BLaER1 (cell line): Measurements from ENCODE around the gene ENAH.
A peak's percentile ranks its signal among the peaks of the same experiment; 100 is the strongest.
"Not testable (repeated sequence)": the region's sequence is repeated elsewhere in the genome, so short reads cannot be mapped to it uniquely, and the experiment has no call there.

Experiments used
- H3K27ac ChIP-seq: shearing (Covaris generic); formaldehyde crosslinking; 2 replicates; pipeline ENCODE4 v1.8.1; 2022
- H3K27me3 ChIP-seq: shearing (Covaris generic); formaldehyde crosslinking; 2 replicates; pipeline ENCODE4 v1.8.1; 2022
- H3K36me3 ChIP-seq: shearing (Covaris generic); formaldehyde crosslinking; 2 replicates; pipeline ENCODE4 v1.8.1; 2022
- H3K4me1 ChIP-seq: shearing (Covaris generic); formaldehyde crosslinking; 2 replicates; pipeline ENCODE4 v1.8.1; 2022
- H3K4me2 ChIP-seq: shearing (Covaris generic); formaldehyde crosslinking; 2 replicates; pipeline ENCODE4 v1.8.1; 2022
- H3K4me3 ChIP-seq: shearing (Covaris generic); formaldehyde crosslinking; 2 replicates; pipeline ENCODE4 v1.8.1; 2022
- H3K9ac ChIP-seq: shearing (Covaris generic); formaldehyde crosslinking; 2 replicates; pipeline ENCODE4 v1.8.1; 2022
- H3K9me3 ChIP-seq: shearing (Covaris generic); formaldehyde crosslinking; 2 replicates; pipeline ENCODE4 v1.8.1; 2022
- H4K20me1 ChIP-seq: shearing (Covaris generic); formaldehyde crosslinking; 2 replicates; pipeline ENCODE4 v1.8.1; 2022
- Cebpa-rat ChIP-seq: shearing (Covaris generic); IDR thresholded peaks from 2 replicates; pipeline ENCODE4 v1.8.1; 2022

The ENAH gene

DNA sequence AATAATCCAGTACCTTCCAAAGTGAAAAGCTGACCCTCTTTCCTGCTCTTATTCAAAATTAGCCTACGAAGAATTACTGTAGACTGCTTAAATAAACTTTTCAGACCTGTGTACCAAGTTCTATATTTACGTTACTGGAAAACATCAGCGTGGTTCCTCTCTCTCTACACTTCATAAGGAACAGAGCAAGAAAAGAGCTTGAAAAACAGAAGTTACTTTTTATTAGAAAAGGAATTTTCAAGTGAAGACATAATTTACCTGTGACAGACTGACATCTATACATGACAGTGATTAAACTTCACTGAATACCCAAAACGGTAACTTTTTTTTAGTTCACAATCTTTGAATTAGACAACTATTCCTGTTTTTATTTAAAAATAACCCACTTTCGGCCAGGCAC is 2.7 kb downstream of the ENAH start:
- Histone ChIP-seq H3K9me3 (peaks cover 10% of the 10 kb centered on the region), H3K9ac (no peak overlapping the region), H3K36me3 (no peaks in the 10 kb centered on the region; the same call in 1 of the 2 replicates), H3K4me3 (no peak overlapping the region), H4K20me1 (peaks cover 49% of the 10 kb centered on the region), H3K4me1 (peaks cover 41% of the 10 kb centered on the region), H3K27ac (no peak overlapping the region), H3K4me2 (peak overlapping the region; percentile 89), H3K27me3 (peaks cover 7% of the 10 kb centered on the region)
- no peak for TF ChIP-seq Cebpa-rat

DNA sequence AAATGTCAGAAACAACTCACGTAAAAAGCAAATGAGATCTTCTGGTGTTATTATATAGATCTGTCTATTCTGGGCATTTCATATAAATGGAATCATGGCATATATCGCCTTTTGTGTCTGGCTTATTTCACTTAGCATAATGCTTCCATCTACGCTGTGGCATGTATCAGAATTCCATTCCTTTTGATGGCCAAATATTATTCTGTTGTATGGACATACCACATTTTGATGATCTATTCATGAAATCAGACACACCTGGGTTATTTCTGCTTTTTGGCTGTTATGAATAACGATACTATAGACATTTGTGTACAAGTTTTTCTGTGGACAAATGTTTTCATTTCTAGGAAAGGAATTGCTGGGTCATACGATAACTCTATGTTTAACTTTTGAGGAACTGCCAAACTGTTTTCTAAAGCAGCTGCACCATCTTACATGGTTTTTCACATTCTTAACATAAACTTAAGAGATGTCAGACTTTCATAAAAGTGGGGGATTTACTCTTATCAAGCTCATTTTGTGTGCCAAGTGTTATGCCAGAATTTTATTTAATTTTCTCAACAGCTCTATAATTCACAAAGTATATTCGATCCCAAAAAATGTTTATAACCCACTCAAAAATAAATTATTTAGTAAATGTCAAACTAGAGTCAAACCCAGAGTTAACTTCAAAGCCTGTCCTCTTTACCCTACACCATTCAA is 7.6 kb downstream of the ENAH start:
- TF ChIP-seq Cebpa-rat = no peak
- H3K9me3 ChIP-seq = peaks cover 34% of the 10 kb centered on the region
- H3K9ac ChIP-seq = no peak overlapping the region
- no peak overlapping the region for H3K4me3 ChIP-seq
- H3K27me3 ChIP-seq = no peaks in the 10 kb centered on the region
- H3K27ac ChIP-seq = no peak overlapping the region
- H4K20me1 ChIP-seq = peaks cover 33% of the 10 kb centered on the region
- H3K4me1 ChIP-seq = peaks cover 22% of the 10 kb centered on the region
- peaks cover 24% of the 10 kb centered on the region for H3K36me3 ChIP-seq
- H3K4me2 ChIP-seq = no peak overlapping the region

DNA sequence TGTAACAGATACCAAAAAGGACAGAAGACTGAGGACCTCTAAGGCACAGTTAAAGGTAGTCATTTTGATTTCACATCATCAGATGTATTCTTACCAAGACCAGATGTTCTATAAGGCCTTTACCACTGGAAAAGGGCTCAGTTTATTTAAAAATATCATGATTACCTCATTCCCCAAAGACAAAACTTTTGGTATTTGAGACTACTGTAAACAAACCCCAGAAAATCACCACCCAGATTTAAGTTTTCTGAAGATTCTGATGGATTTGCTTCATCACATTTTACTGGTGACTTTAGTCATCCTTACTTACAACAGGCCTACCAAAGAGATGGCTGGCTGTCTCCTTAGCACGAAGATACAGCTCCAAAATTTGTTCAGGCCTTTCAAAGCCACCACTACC is 8.3 kb downstream of the ENAH start:
- Histone ChIP-seq H3K36me3 (peaks cover 25% of the 10 kb centered on the region), H3K4me3 (no peak overlapping the region), H3K27me3 (no peaks in the 10 kb centered on the region), H3K4me2 (no peak overlapping the region), H3K27ac (no peak overlapping the region), H3K9me3 (peaks cover 37% of the 10 kb centered on the region), H4K20me1 (peaks cover 26% of the 10 kb centered on the region), H3K4me1 (peaks cover 15% of the 10 kb centered on the region), H3K9ac (no peak overlapping the region)
- TF ChIP-seq Cebpa-rat = no peak

DNA sequence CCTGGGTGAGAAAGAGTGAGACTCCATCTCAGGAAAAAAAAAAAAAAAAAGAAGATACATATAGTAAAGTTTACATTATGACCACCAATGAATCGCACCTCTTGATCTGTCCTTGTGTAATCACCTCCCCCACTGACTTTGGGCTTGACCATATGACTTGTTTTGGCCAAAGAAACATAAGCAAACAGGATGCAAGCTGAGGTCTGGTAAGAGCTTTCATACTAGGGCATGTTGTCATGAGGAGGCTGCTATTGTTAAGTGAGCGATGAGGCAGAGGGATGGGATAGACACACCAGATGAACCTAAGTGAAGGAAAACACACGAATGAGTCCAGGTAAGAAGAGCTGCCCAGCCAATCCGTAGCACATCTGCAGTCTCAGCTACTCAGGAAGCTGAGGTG is 10.7 kb downstream of the ENAH start:
- TF ChIP-seq Cebpa-rat = no peak
- H3K4me3 ChIP-seq = no peak overlapping the region
- H4K20me1 ChIP-seq = peaks cover 10% of the 10 kb centered on the region; the same call in 1 of the 2 replicates
- no peak overlapping the region for H3K27ac ChIP-seq
- H3K36me3 ChIP-seq = peaks cover 46% of the 10 kb centered on the region
- H3K9me3 ChIP-seq = peaks cover 61% of the 10 kb centered on the region
- H3K9ac ChIP-seq = no peak overlapping the region
- H3K4me1 ChIP-seq = no peaks in the 10 kb centered on the region
- H3K27me3 ChIP-seq = no peaks in the 10 kb centered on the region
- no peak overlapping the region for H3K4me2 ChIP-seq

DNA sequence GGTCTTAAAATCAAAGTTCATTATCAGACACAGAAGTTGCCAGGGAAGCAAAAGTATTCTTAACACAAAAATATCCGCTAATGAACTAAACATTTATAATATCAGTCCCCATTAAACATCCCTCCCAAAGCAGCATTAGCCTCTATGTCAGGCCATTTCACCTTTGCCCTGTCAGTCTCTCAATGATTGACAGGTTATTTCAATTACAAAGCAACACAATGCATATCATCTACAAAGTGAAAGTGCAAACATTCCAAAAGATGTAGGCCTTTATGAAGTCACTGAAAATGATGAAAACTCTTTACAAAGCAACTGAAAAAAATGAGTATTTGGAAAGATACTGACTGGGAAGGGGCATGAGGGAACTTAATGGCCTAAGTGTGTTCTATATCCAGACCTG is 14.1 kb downstream of the ENAH start:
- H3K4me1 ChIP-seq = no peaks in the 10 kb centered on the region
- H3K4me2 ChIP-seq = no peak overlapping the region
- peaks cover 55% of the 10 kb centered on the region for H3K36me3 ChIP-seq
- H3K27ac ChIP-seq = no peak overlapping the region
- H4K20me1 ChIP-seq = 0 out of 2 replicates have a peak, but pooled peaks cover 6% of the 10 kb centered on the region
- H3K27me3 ChIP-seq = no peaks in the 10 kb centered on the region
- H3K4me3 ChIP-seq = no peak overlapping the region
- H3K9ac ChIP-seq = no peak overlapping the region
- H3K9me3 ChIP-seq = peaks cover 50% of the 10 kb centered on the region
- no peak for TF ChIP-seq Cebpa-rat

DNA sequence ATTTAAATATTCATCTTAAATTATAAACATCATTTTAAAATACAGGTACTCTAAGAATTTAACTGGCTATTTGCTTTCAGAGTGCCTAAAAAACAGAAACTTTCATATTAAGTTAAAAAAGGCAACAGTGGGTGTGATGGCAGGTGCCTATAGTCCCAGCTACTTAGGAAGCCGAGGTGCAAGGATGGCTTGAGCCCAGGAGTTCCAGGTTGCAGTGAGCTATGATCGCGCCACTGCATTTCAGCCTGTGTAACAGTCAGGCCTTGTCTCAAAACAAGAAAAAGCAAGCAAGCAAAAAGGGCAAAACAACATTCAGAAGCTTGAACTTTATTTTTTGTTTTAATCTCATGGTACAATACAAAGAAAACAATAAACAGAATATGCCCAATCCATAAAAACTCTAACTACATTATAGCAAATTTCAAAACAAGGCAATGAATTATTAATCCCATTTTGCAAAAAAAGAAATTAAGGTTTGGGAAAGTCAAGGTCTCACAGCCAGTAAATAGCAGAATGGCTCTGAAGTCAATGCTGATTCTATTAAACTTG is 15.2 kb downstream of the ENAH start:
- Histone ChIP-seq H3K4me1 (no peaks in the 10 kb centered on the region), H3K9ac (no peak overlapping the region), H3K27me3 (no peaks in the 10 kb centered on the region), H3K4me3 (0 out of 2 replicates have a peak overlapping the region, but pooled peaks have one; percentile 9), H3K4me2 (no peak overlapping the region), H3K9me3 (peaks cover 46% of the 10 kb centered on the region), H3K27ac (no peak overlapping the region), H3K36me3 (peaks cover 46% of the 10 kb centered on the region), H4K20me1 (peaks cover 12% of the 10 kb centered on the region; the same call in 1 of the 2 replicates)
- no peak for TF ChIP-seq Cebpa-rat

DNA sequence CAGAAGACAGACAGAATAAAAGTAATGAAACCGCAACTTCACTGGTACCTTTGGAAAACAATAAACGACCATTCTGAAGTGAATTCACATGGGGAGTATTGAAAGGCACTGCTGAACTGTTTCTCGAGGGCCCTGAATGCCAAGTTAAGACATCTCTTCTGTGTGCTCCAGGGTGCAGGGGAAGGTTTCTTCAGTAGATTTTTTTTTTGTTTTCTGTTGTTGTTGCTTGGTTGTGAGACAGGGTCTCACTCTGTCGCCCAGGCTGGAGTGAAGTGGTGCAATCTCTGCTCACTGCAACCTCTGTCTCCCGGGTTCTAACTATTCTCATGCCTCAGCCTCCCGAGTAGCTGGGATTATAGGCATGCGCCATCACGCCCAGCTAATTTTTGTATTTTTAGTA is 15.9 kb downstream of the ENAH start:
- H3K4me3 ChIP-seq = not testable (repeated sequence)

DNA sequence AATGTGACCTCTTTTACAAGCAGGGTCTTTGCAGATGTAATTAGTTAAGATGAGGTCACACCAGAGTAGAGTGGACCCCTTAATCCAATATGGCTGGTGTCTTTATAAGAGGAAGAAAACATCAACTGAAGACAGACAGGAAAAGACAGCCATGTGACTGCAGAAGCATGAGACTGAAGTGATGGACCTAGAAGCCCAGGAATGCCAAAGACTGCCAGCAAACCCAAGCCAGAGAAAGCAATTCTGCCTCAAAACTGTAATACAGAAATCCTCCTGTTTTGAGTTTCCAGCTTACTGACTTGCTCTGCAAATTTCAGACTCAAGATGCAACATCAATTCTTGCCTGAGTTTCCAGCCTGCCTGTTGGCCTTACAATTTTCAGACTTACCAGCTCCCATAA is 17.3 kb downstream of the ENAH start:
- H3K9me3 ChIP-seq = peaks cover 28% of the 10 kb centered on the region
- no peak overlapping the region for H3K4me3 ChIP-seq
- no peak overlapping the region for H3K9ac ChIP-seq
- H4K20me1 ChIP-seq = peaks cover 21% of the 10 kb centered on the region; the same call in 1 of the 2 replicates
- H3K27ac ChIP-seq = no peak overlapping the region
- H3K36me3 ChIP-seq = peaks cover 31% of the 10 kb centered on the region
- H3K4me2 ChIP-seq = no peak overlapping the region
- H3K27me3 ChIP-seq = no peaks in the 10 kb centered on the region
- no peak for TF ChIP-seq Cebpa-rat
- no peaks in the 10 kb centered on the region for H3K4me1 ChIP-seq

More for the DNA sequence above, 15.9 kb downstream of the ENAH start:
- not testable (repeated sequence) for H3K27me3 ChIP-seq, H3K4me1 ChIP-seq, H3K9ac ChIP-seq, H3K4me2 ChIP-seq, H3K27ac ChIP-seq
- Histone ChIP-seq H3K36me3 (peaks cover 41% of the 10 kb centered on the region), H4K20me1 (peaks cover 20% of the 10 kb centered on the region; the same call in 1 of the 2 replicates), H3K9me3 (peaks cover 41% of the 10 kb centered on the region)

DNA sequence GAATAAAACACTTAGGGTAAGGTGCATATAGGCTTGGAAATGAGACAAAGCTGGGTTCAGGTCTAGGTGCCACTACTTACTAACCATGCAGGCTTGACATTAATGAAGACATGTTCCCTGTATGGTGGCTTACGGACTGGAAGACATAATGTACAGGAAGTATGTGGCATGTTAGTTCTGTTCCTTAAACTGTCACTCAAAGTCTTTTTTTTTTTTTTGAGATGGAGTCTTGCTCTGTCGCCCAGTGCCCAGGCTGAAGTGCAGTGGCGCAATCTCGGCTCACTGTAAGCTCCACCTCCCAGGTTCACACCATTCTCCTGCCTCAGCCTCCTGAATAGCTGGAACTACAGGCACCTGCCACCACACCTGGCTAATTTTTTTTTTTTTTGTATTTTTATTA is 20.1 kb downstream of the ENAH start:
- not testable (repeated sequence) for H3K27me3 ChIP-seq, H3K4me1 ChIP-seq, H3K4me3 ChIP-seq, H3K9ac ChIP-seq, H3K4me2 ChIP-seq, H3K27ac ChIP-seq, H3K9me3 ChIP-seq
- Histone ChIP-seq H3K36me3 (peaks cover 16% of the 10 kb centered on the region), H4K20me1 (peaks cover 29% of the 10 kb centered on the region; the same call in 1 of the 2 replicates)

DNA sequence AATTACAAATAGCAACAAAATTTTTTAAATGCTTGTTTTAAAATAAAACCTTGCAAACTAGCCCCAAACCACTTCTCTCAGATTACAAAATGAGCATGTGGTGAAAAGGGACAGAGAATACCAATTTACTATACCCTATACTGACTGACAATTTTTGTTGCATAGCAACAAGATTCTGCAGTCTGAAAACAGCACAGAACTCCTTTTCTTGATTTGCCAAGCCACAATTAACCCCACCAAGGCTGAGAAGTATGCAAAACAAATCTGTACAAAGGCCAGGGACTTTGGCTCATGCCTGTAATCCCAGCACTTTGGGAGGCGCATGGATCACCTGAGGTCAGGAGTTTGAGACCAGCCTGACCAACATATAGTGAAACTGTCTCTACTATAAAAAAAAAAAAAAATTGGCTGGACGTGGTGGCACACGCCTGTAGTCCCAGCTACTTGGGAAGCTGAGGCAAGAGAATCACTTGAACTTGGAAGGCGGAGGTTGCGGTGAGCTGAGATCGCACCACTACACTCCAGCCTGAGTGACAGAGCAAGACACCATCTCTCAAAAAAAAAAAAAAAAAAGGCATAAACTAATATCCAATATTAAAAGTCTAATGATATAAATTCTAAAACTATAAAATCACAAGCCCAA is 21.8 kb downstream of the ENAH start:
- H3K9me3 ChIP-seq = no peaks in the 10 kb centered on the region
- peaks cover 36% of the 10 kb centered on the region; the same call in 1 of the 2 replicates for H4K20me1 ChIP-seq
- H3K9ac ChIP-seq = no peak overlapping the region
- no peak overlapping the region for H3K4me2 ChIP-seq
- no peaks in the 10 kb centered on the region for H3K27me3 ChIP-seq
- H3K27ac ChIP-seq = no peak overlapping the region
- no peak overlapping the region for H3K4me3 ChIP-seq
- TF ChIP-seq Cebpa-rat = no peak
- H3K36me3 ChIP-seq = no peaks in the 10 kb centered on the region
- H3K4me1 ChIP-seq = peaks cover 21% of the 10 kb centered on the region
